CMK (cell line): Measurements from ENCODE around the gene DFFB.
"Not testable (repeated sequence)": the region's sequence is repeated elsewhere in the genome, so short reads cannot be mapped to it uniquely, and the experiment has no call there.

Source experiments
- DNase-seq: peaks from one replicate; pipeline ENCODE4 v3.0.0-alpha.2; 2010; ENCODE audit warnings: low read depth

The DFFB gene, protein sequence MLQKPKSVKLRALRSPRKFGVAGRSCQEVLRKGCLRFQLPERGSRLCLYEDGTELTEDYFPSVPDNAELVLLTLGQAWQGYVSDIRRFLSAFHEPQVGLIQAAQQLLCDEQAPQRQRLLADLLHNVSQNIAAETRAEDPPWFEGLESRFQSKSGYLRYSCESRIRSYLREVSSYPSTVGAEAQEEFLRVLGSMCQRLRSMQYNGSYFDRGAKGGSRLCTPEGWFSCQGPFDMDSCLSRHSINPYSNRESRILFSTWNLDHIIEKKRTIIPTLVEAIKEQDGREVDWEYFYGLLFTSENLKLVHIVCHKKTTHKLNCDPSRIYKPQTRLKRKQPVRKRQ

DNA sequence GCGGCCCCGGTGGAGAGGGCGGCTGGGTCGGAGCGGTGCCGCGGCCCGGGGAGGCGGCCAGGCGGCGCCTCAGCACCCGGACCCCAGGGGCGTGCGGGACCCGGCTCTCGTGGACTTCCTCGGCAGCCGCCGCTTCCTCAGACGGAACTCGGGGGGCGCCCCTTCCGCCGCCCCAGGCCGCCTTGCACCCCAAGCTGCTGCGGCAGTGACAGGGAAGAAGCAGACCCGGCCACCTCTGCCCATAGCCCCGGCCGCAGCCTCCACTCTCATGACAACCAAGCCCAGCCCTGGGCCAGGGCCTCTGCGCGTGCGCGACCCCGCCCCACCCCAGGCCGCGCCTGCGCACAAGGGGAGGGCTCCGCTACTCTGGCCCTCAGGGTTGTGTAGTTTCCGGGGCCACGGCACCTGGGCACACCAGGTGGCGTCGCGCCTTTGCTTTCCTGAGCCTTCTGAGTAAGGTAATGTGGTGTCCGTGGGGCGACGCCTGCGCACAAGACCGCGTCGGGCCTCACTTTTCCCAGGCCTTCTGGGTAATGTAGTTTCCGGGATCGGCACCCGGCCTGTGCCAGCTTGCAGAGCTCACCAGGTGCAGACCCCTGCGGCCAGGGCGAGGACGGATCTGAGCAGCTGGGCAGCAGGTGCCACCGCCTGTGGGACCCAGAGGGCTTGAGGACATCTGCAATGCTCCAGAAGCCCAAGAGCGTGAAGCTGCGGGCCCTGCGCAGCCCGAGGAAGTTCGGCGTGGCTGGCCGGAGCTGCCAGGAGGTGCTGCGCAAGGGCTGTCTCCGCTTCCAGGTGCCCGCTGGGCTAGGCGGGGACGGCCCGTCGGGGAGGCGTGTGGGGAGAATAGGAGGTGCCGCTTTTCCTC lies at the start of gene DFFB, which contains the start of gene CEP104:
TSS of gene DFFB (plus strand) at position 554 of the 868 bp plus-strand sequence. CDS start at position 682, 128 bp downstream.
TSS of gene CEP104 (minus strand) at position 289 of the 868 bp plus-strand sequence. CDS start 4,804 bp downstream, outside the sequence.
- peak; percentile 87 for DNase-seq

DNA sequence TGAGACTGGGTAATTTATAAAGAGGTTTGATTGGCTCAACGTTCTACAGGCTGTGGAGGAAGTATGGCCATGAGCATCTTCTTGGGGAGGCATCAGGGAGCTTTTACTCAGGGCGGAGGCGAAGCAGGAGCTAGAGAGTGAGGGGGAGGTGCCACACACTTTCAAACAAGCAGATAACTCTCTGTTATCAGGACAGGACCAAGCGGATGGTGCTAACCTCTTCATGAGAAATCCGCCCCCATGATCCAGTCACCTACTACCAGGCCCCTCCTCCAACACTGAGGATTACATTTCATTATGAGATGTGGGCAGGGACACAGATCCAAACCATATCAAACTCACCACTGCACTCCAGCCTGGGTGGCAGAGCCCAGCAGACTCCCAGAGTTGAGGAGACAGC lies 49.5 kb upstream of the DFFB start:
- DNase-seq = no peak

DNA sequence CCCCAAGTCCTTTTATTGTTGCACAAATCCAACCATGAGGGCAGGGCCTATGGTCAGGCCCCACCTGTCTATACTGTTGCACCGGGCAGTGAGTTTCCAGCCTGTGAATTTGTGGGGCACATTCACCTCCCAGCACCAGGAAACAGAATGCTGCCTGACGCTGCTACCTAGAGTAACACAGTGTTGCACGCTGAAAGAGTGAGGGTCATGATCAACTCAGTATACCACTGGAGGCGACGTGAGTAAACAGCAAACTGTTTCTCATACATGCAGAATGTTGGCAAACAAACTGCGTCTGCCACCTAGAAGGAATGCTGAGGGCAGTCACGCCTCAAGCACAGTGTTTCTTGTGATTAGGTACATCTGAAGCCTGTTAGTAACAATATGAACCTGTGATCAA lies 47.6 kb upstream of the DFFB start:
- no peak for DNase-seq

DNA sequence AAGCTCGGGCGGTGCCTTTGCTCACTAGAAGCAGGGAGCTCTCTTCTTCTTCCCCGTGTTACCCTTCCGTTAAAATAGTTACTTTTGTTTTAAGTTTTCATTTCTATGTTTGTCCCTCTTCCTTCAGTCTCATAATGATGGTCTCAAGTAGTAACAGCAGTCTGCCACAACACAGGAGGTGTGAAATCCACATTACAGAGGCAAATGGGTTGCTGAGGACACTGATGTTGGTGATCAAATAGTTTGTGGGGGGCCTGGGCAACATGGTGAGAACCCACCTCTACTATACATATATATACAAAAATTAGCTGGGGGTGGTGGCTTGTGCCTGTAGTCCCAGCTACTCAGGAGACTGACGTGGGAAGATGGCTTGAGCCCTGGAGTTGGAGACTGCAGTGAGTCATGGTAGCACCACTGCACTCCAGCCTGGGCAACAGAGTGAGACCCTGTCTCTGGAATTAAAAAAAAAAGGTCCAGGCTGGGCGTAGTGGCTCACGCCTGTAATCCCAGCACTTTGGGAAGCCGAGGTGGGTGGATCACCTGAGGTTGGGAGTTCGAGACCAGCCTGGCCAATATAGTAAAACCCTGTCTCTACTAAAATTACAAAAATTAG lies 47.0 kb upstream of the DFFB start:
- not testable (repeated sequence) for DNase-seq

DNA sequence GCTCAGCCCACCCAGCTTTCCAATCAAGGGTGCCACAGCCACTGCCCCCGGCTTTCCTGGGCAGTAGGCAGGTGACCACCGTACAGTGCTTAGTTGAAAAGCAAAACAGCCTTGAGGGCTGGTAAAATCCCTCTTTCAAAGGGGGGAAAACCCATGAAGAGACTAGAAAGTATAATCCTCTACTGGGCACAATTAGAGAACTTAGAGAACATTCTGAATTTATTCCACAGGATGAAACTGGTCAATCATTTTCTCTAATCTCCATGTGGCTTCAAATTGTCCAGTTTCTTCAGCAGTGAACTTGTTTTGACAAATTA lies 45.7 kb upstream of the DFFB start:
- no peak for DNase-seq

DNA sequence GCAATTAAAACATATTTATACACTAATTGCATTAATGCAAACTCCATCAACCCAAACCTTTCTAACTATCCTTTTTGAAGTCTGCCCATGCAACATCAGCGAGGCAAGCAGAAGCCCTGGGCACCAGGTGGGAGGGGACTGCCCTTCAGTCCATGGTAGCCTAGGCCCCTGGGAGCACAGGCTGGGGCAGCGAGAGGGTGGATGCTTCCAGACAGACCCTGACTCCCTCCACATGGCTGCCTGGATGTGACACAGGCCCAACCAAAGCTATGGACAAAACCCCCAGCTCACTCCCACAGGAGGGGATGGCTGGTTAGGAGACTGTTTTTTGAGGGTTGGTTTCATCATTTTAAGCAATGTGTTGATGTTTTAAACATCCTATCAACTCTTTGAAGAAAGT lies 43.2 kb upstream of the DFFB start:
- no peak for DNase-seq

DNA sequence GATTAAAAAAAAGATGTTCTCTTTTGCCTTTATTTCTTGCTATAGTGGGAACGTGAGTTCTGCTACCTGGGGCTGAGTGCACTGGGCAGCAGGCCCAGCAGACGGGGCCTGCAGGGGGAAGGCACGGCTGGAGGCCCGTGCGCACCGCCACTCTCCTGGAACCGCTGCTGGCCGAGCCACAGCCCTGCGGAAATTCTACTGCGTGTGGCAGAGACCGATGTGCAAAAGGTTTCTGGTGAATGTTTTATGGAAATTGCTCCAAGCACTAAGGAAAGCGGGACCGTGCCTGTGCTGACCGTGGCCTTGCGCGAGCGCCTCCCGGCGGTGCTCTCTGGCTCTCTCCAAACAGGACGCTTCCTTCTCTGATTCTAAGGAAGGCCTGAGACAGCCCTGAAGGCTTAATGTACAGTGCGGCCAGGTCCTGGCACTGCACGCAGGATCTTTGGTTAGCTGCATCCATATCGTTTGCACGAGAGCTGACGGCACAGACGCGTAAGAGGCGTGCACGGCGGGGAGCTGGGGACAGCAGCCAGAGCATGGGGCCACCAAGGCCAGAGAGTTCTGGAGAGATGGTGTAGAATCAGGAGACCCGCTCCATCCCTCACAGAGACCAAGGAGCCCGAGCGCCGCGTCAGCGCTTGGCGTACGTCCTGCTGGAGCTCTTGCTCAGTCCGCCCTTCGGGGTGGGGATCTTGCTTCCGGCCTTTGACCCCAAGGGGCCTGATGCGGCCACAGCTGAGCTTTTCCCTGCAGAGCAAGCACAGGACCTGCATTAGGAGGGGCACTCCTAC lies 42.3 kb upstream of the DFFB start:
- no peak for DNase-seq

DNA sequence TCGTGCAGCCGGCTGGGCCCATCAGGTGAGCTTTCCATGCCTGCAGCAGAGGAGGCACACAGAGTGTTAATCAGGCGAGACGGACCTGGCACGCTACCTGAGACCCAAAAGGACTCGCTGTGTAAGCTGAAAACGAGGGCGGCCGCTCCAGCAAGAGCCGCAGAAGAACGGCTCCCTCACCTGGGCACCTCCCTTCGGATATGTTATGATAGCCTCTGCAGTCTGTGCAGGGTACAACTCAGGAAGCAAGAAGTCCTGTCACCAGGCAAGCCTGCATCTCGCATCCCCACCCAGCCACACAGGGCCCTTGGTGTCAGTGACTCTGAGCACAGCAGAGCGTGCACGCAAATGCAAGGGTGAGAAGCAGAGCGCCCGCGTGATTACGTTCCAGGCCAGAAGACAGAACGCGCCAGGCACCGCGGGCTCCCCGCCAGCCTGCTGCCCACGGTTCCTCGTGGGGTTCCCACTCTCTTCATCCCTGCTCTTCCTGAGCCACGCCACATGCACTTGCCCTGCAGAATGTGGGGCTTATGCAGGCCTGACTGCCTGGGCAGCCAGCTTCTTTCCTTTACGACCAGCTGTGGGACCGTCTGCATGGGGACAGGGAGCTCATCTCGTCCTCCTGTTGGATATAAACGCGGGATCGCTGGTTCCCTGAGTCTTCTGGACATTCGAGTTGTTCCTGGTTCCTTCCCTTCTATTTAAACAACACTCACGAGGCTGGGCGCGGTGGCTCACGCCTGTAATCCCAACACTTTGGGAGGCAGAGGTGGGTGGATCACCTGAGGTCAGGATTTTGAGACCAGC lies 40.7 kb upstream of the DFFB start:
- no peak for DNase-seq

DNA sequence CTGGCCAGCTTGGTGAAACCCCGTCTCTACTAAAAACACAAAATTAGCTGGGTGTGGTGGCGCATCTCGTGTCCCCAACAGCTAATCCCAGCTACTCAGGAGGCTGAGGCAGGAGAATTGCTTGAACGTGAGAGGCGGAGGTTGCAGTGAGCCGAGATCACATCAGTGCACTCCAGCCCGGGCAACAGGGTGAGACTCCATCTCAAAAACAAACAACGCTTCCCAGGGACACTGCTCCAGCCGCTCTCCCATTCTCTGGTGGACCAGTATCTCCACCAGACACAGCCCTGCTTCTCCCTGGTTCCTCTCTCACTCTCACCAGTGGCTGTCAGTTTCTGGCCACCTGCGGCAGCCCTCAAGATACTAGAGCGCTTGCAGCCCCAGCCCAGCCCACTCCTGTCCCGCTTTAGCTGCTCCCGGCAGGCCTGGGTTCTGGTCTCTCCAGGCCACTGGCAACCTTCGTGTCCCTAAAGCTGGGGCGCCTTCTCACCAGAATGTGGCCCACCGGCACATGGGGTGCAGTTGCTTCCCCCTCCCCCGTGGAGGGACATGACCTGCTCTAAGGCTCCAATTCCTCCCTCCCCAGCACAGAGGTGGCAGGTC lies 40.0 kb upstream of the DFFB start:
- no peak for DNase-seq

DNA sequence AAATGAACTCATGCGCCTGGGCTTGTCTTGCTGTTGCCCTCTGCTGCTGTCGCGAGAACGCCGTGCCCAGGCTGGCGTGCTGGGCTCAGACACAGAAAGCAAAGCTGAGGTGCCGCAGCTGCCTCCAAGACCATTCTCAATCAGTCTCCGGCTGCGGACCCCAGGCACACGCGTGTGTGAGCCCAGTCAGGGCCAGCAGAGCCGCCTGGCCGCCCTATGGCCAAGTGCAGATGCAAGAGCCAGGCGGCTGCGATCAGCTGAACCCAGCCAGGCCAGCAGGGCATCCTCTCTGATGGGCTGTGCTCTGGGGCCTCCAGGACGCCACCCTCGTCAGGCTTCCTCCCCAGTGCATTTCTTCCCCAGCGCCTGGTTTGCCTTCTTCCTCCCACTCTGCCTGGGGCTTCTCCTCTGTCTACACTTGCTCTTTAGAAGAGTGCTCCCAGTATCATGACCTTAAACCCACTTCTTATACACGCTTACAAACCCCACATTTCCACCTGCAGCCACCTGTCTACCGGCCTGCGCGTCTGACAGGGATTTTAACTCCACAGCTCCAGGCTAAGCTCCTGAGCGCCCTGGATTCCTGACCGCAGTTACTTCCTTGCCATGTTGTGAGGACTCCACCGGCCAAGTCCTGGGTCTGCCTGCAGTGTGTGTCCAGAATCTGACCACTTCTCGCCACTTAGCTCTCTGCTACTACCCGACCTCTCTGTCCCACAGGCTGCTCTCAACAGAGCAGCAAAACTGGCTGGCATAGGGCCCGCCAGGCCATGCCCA lies 39.3 kb upstream of the DFFB start:
- no peak for DNase-seq

DNA sequence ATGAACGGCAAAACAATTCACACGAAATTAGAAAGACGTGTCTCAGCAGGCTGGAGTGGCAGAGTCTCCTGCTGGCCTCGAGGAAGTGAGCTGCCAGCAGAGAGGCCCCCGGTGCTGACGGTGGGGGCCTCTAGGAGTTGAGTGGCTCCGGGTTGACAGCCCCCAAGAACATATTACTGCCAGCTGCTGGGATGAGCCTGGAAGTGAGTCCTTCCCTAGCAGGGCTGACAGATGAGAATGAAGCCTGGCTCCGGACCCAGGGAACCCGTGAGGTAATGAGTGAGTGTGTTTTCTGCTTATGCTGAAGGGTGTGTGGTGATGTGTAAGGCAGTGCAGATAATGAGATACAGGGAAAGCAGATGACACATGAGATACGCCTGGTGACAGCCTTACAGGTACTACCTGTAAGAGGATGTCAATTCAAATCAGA lies 37.5 kb upstream of the DFFB start:
- DNase-seq = no peak

DNA sequence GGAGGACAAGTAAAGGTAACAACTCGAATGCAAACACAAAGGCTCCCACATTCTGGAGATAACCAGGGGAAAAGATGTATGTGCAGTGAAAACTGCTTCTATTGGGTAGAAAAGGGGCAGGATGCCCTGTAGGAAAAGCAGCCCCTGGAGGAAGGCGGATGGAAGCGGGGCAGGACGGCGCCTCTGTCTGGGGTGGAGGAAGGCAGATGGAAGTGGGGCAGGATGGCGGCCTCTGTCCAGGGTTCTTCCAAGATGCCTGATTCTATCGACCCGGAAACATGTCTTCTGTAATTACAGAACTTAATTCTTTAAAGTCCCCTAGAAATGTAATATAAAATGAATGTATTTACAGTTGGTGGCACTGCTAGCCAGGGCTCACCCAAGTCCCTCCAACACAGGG lies 37.0 kb upstream of the DFFB start:
- no peak for DNase-seq

DNA sequence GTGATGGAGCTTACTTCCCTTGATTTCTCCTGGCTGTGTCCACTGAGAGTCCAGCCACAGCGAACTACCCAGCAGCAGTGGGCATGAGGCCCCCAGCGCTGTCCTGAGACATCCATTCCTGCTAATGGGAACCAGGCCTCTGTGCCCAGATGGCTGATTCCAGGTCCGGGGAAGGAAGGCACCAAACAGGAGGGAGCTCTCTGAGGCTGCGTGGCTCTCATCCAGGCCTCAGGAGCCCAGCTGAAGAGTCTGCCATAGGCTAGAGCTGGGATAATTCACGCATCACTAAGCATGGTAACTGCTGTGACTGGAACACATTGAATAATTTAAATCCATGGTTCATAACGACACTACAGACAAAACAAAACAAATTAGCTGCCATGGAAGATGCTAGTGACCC lies 36.3 kb upstream of the DFFB start:
- DNase-seq = no peak

DNA sequence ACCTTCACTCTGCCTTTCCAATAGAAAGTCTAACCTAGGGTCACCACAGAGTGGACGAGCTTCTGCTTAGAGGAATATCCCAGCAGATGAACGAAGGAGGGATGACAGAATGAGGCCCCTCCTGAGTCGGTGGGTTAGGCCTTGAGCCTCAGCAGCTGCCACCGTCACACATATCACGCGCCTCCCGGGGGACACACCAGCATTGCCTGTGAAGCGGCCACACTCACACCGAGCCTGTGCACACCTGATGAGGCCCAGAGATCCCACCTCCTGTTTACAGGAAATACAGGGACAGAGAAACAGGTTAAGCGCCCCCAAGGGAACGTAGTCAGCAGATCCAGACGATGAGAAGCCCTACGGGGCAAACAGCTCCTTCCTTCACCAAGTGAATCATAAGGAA lies 35.8 kb upstream of the DFFB start:
- DNase-seq = no peak

DNA sequence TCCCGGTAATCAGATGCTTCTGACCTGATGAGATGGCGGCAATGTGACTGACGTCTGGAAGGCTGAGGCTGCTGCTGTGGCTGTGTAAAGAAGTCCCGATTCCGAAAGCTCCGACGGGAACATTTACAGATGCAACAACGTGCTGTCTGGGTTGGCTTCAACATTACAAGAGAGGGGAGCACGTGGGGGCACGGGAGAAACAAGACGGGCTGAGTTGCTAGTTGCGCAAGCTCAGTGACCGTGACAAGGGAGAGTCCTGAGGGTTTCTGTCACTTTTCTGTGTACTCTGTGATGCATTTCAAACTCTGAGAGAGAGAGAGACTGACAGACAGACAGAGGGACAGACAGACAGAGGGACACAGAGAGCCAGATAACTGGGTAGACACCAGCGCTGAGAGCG lies 35.4 kb upstream of the DFFB start:
- DNase-seq = no peak

DNA sequence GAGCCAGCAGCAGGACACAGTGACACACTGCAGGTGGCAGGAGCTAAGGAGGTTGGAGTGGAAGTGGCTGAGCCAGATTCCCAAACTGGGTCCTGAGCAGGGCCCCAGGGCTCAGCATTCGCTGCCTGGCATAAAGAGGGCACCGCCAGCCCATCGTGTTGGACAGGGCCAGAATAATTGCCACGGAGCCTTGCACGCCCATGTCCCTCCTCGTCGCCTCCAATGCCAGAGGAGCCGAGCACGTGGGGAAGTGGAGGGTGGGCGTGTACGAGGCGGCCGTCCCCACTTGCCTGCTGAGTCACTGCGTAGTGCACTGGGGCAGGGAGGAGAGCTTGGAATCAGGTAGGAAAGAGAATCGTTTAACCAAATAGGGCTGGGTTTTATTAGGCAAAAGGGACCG lies 34.9 kb upstream of the DFFB start:
- DNase-seq = no peak

DNA sequence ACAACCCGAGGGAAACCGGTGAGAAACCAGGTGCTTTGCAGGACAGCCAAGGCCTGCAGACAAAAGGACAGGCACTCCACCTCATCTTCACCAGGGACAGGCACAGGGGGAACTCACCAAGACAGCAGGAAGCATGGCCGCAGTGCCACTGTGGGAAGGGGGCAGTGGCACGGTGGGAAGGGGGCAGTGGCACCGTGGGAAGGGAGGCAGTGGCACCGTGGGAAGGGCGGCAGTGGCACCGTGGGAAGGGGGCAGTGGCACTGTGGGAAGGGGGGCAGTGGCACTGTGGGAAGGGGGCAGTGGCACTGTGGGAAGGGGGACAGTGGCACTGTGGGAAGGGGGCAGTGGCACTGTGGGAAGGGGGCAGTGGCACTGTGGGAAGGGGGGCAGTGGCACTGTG lies 32.6 kb upstream of the DFFB start:
- no peak for DNase-seq

DNA sequence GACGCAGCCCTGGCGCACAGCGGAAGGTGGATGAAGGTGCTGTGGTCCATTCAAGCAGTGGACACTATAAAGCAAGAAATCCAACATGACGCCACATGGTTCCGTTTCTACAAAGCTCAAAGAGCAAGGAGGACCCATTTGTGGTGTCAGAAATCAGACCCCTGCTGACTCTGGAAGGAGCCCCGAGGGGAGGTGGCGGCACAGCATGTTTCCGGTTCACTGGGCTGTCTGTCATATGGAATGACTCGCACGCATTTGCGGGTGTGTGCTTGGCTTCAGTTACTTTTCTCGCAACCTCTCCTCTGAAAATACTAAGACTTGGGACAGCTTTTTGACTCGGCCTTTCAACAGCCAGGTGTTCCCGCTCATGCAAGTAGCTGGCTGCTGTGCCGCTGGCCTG lies 31.9 kb upstream of the DFFB start:
- no peak for DNase-seq

DNA sequence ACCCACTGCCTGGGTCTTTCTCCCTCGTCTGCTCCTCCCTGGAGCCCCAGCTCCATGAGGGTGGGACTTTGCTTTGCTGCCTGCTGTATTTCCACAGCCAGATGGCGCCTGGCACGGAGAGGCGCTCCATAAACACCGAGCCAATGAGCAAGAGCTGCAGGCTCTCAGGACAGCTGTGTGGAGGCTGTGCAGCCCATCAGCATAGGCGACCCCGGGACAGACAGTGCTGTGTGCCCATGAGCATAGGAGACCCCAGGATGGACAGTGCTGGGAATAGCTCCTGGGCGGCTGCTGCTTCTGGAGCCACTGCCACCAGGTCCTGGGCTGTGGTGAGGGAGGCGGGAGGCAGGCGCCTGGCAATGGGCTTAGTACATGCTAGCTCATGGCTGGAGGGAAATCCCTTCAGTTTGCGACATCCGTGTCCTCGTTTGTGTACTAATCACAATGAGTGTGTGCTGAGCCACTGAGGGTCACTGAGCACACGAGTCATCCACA lies 29.4 kb upstream of the DFFB start:
- DNase-seq = no peak

DNA sequence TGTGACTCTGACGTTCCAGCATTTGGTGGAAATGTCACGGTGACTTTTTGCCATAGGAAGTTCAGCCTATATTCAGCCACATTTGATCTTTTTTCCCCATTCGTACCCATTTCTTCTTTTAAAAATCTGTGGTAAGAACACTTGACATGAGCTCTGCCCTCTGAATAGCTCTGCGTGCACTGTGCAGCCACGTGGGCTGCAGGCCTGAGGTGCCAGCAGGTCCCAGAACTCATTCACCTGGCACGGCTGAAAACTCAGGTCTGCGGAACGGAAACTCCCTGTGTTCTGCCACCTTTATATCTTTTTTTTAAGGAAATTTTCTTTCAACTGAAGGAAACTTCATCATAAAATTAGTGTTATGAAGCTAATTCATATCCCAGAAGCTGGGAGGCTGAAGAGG lies 28.9 kb upstream of the DFFB start:
- no peak for DNase-seq
